Thoracic aorta (tissue), 2 donors: ENCODE measurements around the gene ATAD2B. TPM values are rescaled to one million over a fixed set of nuclear protein-coding genes. Genes with fewer than 3 reads are reported as not detected.

Source experiments
- ATAC-seq: fragments of 150-250 bp; one replicate; pipeline ENCODE4 v1.8.0; 2017; ENCODE audit warnings: low read depth; ENCODE audit not compliant: insufficient number of reproducible peaks, low FRiP score
- DNase-seq: peaks from one replicate; pipeline ENCODE4 v3.0.0-alpha.2; 2020; ENCODE audit warnings: low spot score
- H3K27ac ChIP-seq, 2 donors: fragments of 200-600 bp; sonication (generic); 1 replicate in 1 of 2; 2 replicates in 1 of 2; pipeline ENCODE4 v1.5.1; 2016; ENCODE audit warnings: mild to moderate bottlenecking in 2 of 2, moderate library complexity in 2 of 2
- H3K27me3 ChIP-seq: fragments of 200-600 bp; sonication (generic); replicated peaks from 2 replicates; pipeline ENCODE4 v1.6.0; 2016; ENCODE audit warnings: mild to moderate bottlenecking; ENCODE audit not compliant: insufficient read depth
- H3K36me3 ChIP-seq: fragments of 200-600 bp; sonication (generic); one replicate; pipeline ENCODE4 v1.5.1; 2016
- H3K4me1 ChIP-seq, 2 donors: fragments of 200-600 bp; sonication (generic); 1 replicate in 1 of 2; 2 replicates in 1 of 2; pipeline versions ENCODE4 v1.5.1 to v1.6.0; 2016; ENCODE audit warnings: low read depth in 2 of 2, mild to moderate bottlenecking in 1 of 2; ENCODE audit not compliant: control insufficient read depth in 1 of 2
- H3K4me3 ChIP-seq: fragments of 200-600 bp; sonication (generic); 2 replicates; pipeline ENCODE4 v1.5.1; 2016; ENCODE audit warnings: mild to moderate bottlenecking
- H3K9me3 ChIP-seq: fragments of 200-600 bp; sonication (generic); 2 replicates; pipeline ENCODE4 v1.5.1; 2016
- total RNA-seq, 2 donors: library from RNA; depleted of rRNA; stranded (reverse); fragments of >200 nt; gene quantifications; one replicate each; pipeline versions ENCODE4 v1.1.0 to v1.2.3, GENCODE V29; 2016
- TF ChIP-seq, protein P1 (sequence below): fragments of 200-600 bp; sonication (generic); IDR thresholded peaks from one replicate; pipeline ENCODE4 v1.5.1; 2019; ENCODE audit warnings: antibody characterized with exemption

Gene ATAD2B
- total RNA-seq, 2 donors from 2014 or later: 38.3 to 80.7 TPM

DNA sequence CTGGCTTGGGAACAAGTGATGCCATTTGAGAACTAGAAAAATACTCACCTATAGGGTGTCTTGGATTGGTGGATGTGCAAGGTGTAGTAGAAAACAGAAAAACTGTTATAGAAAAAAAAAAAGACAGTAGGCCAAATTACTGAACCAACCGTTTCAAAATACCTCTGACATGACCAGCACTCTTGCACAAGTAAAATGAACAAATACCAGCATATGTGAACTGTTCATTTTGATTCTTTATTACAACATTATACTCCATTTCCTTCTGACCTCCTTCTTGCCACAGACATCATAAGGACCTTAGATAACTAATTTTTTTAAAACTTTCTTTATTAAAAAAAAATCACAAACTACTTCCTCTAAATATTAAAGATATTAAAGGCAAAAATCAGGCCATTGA is 125.5 kb downstream of the ATAD2B start:
- TF ChIP-seq, protein P1, sequence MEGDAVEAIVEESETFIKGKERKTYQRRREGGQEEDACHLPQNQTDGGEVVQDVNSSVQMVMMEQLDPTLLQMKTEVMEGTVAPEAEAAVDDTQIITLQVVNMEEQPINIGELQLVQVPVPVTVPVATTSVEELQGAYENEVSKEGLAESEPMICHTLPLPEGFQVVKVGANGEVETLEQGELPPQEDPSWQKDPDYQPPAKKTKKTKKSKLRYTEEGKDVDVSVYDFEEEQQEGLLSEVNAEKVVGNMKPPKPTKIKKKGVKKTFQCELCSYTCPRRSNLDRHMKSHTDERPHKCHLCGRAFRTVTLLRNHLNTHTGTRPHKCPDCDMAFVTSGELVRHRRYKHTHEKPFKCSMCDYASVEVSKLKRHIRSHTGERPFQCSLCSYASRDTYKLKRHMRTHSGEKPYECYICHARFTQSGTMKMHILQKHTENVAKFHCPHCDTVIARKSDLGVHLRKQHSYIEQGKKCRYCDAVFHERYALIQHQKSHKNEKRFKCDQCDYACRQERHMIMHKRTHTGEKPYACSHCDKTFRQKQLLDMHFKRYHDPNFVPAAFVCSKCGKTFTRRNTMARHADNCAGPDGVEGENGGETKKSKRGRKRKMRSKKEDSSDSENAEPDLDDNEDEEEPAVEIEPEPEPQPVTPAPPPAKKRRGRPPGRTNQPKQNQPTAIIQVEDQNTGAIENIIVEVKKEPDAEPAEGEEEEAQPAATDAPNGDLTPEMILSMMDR: no peak
- Histone ChIP-seq H3K4me1 (peaks cover 20 to 21% of the 10 kb centered on the region in 2 donors), H3K27ac (no peak overlapping the region), H3K4me3 (no peak overlapping the region), H3K36me3 (no peaks in the 10 kb centered on the region), H3K9me3 (no peaks in the 10 kb centered on the region), H3K27me3 (no peaks in the 10 kb centered on the region)
- ATAC-seq: no peak
- DNase-seq: no peak

DNA sequence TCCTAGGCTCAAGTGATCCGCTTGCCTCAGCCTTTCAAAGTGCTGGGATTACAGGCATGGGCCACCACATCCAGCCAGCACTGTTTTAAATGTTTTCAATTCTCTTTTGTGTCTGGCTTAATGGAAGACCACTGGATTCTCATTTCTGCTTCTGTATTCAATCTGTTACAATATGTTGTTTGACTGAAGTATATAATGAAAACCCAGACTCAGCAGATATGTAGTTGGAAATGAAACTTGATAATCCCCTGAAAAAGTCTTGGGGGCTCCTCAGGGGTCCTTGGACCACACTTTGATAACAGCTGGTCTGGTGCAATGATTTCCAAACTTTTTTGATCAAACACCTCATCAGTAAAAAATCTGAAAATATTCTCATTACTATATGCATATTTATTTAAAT is 132.7 kb downstream of the ATAD2B start:
- no peaks in the 10 kb centered on the region for H3K27me3 ChIP-seq
- ATAC-seq: no peak
- H3K36me3 ChIP-seq: no peaks in the 10 kb centered on the region

DNA sequence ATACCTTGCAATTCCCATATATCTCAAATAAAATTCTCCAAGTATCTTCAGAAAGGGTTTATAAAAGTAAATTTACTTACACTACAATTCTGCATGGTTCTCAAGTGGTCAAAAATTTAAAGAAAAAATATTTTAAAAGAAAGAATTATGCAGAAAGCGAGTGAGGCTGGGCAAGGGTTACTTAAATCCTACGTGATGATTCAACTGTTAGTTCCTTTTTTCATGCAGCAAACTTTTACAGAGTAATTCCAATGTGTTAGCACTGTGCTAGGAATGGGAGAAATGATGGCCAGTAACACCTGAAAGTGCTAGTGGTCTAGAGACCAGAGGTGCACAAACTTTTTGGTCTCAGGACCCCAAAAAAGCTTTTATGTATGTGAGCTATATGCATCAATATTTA is 133.4 kb downstream of the ATAD2B start:
- H3K27me3 ChIP-seq: no peaks in the 10 kb centered on the region
- no peaks in the 10 kb centered on the region for H3K36me3 ChIP-seq
- TF ChIP-seq, protein P1: no peak
- no peak overlapping the region for H3K27ac ChIP-seq
- no peak overlapping the region for H3K4me3 ChIP-seq
- H3K4me1 ChIP-seq: peaks cover 13 to 14% of the 10 kb centered on the region in 2 donors
- no peaks in the 10 kb centered on the region for H3K9me3 ChIP-seq
- DNase-seq: no peak
- ATAC-seq: no peak

More for the DNA sequence above, 132.7 kb downstream of the ATAD2B start:
- TF ChIP-seq, protein P1: no peak
- Histone ChIP-seq H3K27ac (no peak overlapping the region), H3K4me3 (no peak overlapping the region), H3K4me1 (peaks cover 12 to 13% of the 10 kb centered on the region in 2 donors), H3K9me3 (no peaks in the 10 kb centered on the region)
- DNase-seq: no peak

DNA sequence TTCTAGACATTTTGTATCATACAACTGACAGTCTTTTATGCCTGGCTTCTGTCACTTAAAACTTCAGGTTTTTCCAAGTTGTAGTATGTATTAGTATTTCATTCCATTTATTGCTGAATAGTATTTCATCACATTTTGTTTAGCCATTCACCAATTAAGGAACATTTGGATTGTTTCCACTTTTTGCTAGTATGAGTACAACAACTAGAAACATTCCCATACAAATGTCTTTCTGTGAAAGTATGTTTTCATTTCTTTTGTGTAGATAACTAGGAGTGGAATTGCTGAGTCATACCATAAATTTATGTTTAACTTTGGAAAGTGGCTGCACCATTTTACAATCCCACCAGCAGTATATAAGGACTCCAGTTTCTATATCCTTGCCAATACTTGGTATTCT is 135.9 kb downstream of the ATAD2B start:
- Histone ChIP-seq H3K27me3 (no peaks in the 10 kb centered on the region), H3K27ac (peak overlapping the region in 1 of 2 donors; percentile 51), H3K4me1 (peaks cover 13 to 16% of the 10 kb centered on the region in 2 donors), H3K9me3 (no peaks in the 10 kb centered on the region), H3K36me3 (no peaks in the 10 kb centered on the region), H3K4me3 (no peak overlapping the region)
- peak; percentile 50 for ATAC-seq
- TF ChIP-seq, protein P1: no peak
- DNase-seq: no peak

DNA sequence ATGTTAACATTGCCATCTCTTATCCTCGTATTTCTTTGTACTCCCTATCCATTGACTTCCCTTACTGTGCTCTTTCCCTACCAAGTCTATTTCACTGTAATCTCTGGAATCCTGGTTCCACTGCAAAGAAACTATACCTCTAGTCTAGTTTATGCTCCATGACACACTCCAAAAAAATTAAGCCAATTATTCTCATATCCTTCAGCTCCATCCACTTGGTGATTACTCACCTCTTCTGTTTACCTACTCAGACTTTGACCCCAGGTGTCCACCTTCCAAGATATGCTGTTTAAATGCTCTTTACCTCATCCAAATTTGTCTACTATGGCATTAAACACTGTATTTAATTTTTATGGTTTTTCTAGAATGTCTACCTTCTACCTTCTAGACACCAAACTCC is 137.9 kb downstream of the ATAD2B start:
- H3K4me1 ChIP-seq: peaks cover 13 to 16% of the 10 kb centered on the region in 2 donors
- no peaks in the 10 kb centered on the region for H3K27me3 ChIP-seq
- no peaks in the 10 kb centered on the region for H3K36me3 ChIP-seq
- H3K9me3 ChIP-seq: no peaks in the 10 kb centered on the region
- ATAC-seq: no peak
- no peak overlapping the region for H3K4me3 ChIP-seq
- no peak for DNase-seq
- no peak overlapping the region for H3K27ac ChIP-seq
- TF ChIP-seq, protein P1: no peak
